Right kidney (tissue), 1 donor: ENCODE measurements around the gene EFEMP2.

Source experiments
- DNase-seq: peaks from one replicate; pipeline ENCODE4 v3.0.0-alpha.2; 2016

The EFEMP2 gene

GRCh38 chr11:65826984-65827735, 45.4 kb downstream of the EFEMP2 start:
- DNase-seq = no peak

- no peak for DNase-seq
Observed at GRCh38 chr11:65822776-65823528, 49.6 kb downstream of the EFEMP2 start.

- no peak for DNase-seq
Observed at GRCh38 chr11:65821107-65821506, 51.5 kb downstream of the EFEMP2 start.

- DNase-seq = peak; percentile 90
Observed at GRCh38 chr11:65817835-65818680, 54.5 kb downstream of the EFEMP2 start.

GRCh38 chr11:65817312-65817834, 55.2 kb downstream of the EFEMP2 start:
- no peak for DNase-seq

- no peak for DNase-seq
Observed at GRCh38 chr11:65816696-65817095, 55.9 kb downstream of the EFEMP2 start.
